Hepatocyte (in vitro differentiated cells): ENCODE results near the gene OR2A5.

Source experiments
- EZH2 ChIP-seq: fragments of 200-600 bp; sonication (generic); IDR thresholded peaks from 2 replicates; pipeline ENCODE4 v1.6.1; 2016; ENCODE audit warnings: antibody characterized with exemption, mild to moderate bottlenecking, borderline replicate concordance
- EZH2phosphoT487 ChIP-seq: fragments of 200-600 bp; sonication (generic); IDR thresholded peaks from one replicate; pipeline ENCODE4 v1.6.1; 2018; ENCODE audit warnings: antibody characterized with exemption, mild to moderate bottlenecking, low read depth, moderate library complexity; ENCODE audit not compliant: unreplicated experiment, severe bottlenecking
- TF ChIP-seq, protein P1 (sequence below): fragments of 200-600 bp; sonication (generic); IDR thresholded peaks from 2 replicates; pipeline ENCODE4 v1.5.1; 2016; ENCODE audit warnings: antibody characterized with exemption, mild to moderate bottlenecking; ENCODE audit not compliant: poor library complexity

DNA sequence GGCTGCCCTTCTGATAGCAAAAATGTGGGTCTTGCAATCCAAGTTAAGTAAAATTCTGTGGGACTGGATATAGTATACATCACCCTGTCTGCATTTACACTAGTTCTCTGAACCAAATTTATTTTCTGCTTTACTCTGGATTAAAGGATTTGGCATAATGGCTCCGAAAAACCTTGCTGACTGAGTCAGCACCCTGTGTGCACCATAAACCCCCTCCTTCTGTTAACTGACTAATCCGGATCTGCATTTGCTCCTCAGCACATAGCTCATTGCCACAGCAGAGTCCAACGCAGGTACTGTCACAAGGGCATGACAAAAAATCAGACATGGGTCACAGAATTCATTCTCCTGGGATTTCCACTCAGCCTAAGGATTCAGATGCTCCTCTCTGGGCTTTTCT is 1.3 kb downstream of the OR2A5 start:
- TF ChIP-seq, protein P1, sequence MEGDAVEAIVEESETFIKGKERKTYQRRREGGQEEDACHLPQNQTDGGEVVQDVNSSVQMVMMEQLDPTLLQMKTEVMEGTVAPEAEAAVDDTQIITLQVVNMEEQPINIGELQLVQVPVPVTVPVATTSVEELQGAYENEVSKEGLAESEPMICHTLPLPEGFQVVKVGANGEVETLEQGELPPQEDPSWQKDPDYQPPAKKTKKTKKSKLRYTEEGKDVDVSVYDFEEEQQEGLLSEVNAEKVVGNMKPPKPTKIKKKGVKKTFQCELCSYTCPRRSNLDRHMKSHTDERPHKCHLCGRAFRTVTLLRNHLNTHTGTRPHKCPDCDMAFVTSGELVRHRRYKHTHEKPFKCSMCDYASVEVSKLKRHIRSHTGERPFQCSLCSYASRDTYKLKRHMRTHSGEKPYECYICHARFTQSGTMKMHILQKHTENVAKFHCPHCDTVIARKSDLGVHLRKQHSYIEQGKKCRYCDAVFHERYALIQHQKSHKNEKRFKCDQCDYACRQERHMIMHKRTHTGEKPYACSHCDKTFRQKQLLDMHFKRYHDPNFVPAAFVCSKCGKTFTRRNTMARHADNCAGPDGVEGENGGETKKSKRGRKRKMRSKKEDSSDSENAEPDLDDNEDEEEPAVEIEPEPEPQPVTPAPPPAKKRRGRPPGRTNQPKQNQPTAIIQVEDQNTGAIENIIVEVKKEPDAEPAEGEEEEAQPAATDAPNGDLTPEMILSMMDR: no peak
- TF ChIP-seq EZH2phosphoT487 (no peak), EZH2 (no peak)
